ENCODE measurements around the gene SLC13A4.
A peak's percentile ranks its signal among the peaks of the same experiment; 100 is the strongest.
"Not testable (repeated sequence)": the region's sequence is repeated elsewhere in the genome, so short reads cannot be mapped to it uniquely, and the experiment has no call there.

The SLC13A4 gene, protein sequence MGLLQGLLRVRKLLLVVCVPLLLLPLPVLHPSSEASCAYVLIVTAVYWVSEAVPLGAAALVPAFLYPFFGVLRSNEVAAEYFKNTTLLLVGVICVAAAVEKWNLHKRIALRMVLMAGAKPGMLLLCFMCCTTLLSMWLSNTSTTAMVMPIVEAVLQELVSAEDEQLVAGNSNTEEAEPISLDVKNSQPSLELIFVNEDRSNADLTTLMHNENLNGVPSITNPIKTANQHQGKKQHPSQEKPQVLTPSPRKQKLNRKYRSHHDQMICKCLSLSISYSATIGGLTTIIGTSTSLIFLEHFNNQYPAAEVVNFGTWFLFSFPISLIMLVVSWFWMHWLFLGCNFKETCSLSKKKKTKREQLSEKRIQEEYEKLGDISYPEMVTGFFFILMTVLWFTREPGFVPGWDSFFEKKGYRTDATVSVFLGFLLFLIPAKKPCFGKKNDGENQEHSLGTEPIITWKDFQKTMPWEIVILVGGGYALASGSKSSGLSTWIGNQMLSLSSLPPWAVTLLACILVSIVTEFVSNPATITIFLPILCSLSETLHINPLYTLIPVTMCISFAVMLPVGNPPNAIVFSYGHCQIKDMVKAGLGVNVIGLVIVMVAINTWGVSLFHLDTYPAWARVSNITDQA

DNA sequence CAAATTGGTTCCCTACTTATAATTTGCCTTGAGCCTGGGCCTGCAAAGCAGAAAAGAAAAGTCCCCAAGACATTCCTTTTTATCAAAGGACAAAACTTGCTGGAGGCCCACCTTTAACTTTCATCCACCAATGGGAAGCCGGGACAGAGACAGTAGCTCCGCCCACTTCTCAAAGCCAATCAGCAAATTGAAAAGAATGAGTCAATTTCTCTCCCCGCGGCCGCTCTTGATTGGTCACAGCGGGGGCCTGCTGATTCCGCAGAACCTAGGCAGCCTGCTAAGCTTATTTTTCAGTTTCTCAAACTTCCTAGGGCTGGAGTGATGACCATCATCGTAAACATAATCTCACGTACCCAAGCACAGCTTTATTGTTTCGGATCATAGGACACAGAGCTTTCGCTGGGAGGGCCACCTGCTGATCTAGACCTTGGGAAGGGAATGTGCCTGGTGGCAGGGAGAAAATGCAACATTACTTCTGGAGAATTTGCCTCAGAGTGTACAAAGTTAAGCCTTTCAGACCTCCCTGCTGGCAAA lies at the start of gene SLC13A4:
SLC13A4 (minus strand) TSS at position 51 of the 534 bp plus-strand sequence. CDS start 690 bp downstream, outside the sequence.
- DNase-seq: no peak

DNA sequence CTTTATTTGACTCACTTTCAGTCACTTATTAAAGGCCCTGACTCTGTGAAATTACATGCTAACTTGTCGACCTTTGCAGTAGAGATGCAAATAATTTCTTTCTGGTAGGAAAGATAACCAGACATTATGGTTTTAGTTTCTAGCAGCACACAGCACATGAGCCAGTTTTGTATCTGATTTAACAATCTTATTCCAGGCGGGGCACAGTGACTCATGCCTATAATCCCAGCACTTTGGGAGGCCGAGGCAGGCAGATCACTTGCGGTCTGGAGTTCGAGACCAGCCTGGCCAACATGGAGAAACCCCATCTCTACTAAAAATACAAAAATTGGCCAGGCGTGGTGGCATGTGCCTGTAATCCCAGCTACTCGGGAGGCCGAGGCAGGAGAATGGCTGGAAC lies 47.9 kb upstream of the SLC13A4 start:
- not testable (repeated sequence) for DNase-seq

DNA sequence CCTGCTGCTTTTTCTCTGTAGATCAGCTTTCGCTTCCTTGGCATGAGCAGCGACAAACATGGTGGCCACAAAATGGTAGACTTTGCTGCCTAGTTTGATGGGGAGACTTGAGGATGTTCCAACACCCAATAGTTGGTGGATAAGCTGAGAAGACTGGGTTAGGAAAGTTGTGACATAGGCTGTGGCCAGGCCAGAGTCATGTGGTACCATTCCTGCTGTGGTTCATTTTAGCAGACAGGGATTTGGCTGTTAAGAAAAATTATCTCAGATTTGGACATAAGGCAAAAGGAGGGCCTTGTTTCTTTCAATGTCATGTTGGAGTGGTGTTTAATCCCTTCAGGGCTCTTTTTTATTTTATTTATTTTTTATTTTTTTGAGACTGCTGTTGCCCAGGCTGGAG lies 47.2 kb upstream of the SLC13A4 start:
- DNase-seq: no peak

DNA sequence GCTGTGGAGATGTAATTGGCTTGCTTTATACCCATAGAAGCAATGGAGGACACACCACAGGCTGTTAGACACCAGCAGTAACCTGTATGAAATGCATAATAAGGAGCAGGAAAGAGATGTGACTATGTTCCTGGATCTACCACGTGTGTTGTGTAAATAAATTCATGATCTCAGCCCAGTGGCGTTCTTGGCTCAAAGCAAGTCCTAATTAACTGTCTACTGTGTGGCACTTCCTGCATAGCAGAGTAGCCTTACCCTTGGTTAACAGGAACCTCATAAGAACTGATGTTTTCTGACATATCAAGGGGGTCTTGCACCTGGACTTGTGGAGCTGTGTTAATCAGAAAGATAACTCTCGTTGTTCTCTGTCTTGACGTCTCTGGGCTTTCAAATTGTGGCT lies 46.3 kb upstream of the SLC13A4 start:
- DNase-seq: peak; percentile 96

DNA sequence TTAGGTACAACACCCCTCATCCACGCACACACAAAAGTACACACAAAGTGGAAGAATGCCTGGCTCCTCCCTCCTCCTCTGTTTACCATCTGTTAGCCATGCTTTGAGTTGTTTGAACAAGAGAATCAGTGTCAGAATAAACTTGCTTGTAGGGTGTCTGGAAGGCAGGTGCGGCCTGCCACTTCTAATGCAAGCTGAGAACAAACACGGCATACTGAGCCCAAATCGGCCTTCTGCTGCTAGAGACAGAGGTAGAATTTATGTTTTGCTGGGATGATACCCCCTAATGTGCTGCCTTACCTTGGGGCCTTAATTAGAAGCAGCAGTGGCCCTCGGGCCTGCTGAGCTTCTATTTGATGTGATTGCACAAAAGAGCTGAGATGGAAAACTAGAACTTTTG lies 45.5 kb upstream of the SLC13A4 start:
- peak; percentile 94 for DNase-seq

DNA sequence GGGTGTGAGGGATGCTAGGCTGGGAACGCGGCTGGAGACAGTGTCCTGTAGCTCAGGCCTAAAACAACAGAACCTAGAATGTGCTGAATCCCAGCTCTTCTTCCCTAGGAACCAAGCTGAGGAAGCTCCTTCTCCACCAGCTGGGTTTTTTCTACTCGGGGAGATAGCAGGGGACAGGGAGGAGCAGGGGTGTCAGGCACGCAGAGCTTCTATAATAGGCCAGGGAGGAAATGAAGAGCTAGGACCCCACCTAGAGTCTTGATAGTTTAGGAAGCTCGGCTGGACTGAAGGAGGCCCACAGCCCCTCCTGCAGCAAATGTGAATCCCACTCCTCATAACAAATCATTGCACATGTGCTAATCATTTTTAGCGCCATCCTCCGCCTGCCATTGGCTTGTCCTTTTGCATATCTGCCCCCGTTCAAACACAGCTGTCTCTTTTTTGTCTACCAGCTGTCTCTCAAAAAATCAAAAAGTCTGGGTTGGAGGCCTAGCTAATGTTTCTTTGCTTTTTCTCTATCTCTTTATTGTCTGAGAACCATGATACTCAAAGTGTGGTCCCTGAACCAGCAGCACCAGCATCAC lies 44.7 kb upstream of the SLC13A4 start:
- no peak for DNase-seq

DNA sequence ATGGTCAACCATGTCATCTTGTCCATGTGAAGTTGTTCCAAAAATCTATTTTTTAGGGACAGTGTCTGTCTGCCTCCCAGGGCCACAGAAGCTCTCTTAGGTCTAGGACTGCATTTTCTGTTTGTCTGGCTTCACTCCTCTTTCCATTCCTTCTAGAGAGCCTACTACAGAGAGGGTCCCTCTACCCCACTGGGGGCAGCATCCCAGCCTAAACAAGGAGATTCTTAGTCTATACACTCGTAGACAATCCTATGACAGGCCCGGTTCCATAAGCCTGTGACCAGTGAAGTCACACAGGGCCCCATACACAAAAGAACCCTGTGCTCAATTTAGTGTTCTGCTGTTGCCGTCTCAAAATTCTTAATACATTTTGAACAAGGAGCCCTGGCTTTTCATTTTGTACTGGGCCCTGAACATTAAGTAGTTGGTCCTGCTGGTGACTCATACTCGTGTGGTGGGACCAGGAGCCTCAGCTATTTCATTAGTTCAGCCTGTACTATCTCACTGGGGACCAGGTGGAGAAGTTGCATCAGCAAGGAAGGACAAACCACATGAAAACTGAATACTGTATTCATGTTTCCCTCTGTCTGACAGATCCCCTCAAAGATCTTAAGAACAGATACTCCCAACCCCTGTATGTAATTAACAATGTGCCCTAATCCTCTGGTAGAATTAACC lies 44.1 kb upstream of the SLC13A4 start:
- DNase-seq: peak; percentile 52

DNA sequence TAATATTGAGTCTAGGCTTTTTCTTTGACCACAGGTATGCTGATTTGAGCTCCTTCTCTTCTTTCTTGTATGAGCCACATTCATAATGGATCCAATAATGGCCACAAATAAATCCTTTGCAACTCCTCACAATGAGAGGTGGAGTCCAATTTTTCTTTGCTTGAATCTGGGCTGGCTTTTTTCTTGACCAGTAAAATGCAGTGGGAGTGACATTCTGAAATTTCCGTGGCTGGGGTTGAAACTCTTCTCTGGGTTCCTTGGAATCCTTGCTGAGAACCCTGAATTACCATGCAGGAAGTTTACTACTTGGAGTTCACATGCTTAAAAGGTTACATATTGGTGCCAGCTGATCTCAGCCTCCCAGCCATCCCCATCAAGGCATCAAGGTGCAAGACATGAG lies 43.1 kb upstream of the SLC13A4 start:
- DNase-seq: no peak

DNA sequence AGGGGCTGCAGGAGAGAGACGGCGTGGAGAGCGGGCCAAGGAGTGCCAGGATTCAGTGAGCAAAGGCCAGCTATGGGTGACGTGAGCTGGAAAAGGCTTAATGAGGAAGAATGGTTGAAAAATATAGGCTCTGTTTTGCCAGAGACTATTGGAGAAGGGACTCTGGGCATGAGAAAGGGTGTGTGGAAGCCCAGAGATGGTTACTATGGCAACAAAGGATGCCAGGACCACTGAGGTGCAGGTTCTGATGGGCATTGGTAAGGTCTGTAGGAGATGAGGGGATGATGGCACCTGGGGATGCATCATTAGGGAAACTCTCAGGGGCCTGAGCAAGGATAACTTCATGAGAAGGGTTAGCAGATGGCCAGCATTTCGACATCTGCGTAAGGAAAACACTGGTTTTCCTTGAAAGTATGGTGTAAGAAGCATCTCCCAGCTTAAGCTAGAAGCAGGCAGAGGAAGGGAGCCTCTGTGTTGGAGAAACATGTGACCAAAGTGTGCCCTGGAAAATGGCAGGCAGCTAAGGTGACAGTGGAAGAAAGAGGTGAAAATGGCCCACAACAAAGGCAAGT lies 42.2 kb upstream of the SLC13A4 start:
- DNase-seq: no peak

DNA sequence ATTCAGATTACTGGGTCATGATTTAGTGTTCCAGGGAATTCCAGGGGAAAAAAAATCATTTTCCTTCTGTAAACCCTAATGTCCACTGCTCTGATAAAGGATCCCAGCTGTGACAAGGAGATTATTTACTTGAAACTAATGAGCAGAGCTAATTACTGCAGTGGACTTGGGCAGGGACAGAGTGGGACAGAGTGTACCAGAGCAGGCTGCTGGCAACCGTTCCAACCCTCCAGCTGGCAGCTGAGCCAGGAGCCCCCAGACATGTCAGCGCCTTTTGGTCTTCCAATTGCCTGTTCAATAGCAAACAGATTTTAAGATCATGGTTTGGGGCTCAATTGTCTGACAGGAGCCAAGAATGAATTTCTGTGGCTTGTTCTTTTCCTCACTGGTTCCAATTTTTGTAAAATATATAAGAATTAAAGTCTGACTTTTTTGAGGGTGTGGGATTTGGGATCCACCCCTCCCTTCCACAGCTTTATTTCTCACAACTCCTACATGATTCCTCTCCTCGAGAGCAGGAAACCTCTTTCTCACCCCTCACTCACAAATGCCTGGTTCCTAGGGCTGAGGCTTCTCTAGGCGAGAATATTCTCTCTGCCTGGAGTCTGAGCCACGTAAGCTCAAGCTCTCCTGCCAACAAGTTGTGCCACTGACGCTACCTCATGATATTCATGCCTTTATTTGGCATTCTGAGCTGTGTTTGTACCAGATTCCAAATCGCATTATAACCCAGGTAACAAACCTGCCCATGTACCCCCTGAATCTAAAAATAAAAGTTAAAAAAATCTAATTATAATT lies 41.2 kb upstream of the SLC13A4 start:
- DNase-seq: no peak

DNA sequence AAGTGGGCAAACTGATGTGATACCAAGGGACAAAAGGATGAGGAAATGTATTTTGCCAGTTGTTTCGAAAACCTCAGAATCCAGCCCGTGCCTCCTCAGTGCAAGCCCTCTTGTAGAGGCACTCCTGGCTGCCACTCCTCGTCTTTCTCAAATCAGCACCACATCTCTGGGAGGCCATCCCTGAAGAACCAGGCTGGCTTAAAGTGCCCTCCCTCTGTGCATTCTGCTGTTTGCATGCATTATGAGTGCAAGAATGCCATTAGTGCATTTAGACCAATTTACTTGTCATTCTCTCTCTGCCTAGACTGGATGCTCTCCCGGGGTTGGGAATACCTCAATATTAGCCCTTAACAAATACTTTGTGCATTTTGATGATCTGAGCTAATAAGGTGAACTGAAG lies 40.5 kb upstream of the SLC13A4 start:
- no peak for DNase-seq

DNA sequence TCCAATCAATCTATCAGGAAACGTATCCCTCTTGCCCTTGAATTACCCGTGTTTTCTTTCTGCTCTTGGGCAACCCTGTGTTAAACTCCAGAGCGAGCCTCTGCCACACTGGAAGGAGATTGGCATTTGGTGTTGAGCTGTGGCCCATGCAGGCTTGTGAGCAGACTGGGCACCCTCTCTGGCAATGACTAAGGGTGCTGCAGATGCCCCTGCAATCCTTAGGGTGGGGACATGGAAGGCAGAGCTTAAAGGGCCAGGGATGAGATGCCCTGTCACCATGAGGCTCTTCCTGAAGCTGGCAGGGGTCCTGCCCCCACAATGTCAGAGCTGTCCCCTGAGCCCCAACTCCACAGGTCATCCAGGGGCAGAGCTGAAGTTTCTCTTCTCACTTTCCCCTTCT lies 40.1 kb upstream of the SLC13A4 start:
- DNase-seq: no peak

DNA sequence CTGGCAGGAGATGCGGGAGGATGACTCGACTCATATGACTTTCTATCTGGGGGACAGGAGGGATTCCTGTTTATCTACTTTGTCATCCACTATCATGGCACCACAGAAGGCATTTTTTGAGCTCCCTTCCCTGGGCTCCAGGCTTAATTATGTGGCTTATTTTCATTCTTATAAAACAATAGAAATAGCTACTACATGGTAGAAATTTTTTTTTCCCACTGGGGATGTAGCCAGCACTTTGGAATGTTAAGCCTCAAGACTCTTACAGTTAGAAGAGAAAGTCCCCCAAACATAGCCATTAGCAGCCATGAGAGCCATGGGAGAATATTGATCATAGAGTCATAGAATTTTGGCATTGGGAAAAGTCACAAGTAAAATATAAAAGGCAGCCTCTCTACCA lies 35.3 kb upstream of the SLC13A4 start:
- DNase-seq: no peak

DNA sequence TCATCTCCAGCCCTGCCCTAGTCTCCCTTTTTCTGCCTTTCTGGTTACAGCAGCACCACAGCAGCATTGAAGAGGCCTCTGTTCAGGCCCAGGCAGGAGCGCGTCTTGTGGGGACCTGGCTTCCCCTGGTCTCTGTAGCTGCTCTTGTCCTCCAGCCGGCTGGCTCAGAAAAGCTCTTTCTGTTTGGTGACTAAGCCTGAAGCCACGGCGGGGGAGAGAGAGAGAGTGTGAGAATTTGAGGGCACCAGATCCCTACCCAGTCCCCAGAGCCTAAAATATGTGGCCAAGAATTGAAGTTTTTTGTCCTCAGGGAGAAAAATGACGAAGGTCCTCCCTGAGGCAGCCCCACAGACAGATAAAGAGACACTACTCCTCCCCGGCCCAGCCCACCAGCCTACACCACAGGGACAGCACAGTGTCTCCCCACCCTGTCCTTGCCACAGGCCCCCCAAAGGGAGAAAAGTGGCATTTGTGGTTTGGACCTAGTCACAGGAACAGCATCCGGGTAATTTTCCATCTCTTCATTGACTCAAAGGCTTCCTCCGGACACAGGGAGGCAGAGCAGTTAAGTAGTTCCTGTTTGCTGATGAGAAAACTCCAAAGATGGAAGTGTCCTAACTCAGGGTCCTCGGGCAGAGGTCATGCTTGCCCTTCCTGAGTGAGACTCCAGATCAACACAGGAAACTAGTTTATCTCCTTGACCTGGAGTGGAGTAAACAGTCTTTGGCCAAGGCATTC lies 33.9 kb upstream of the SLC13A4 start:
- no peak for DNase-seq

DNA sequence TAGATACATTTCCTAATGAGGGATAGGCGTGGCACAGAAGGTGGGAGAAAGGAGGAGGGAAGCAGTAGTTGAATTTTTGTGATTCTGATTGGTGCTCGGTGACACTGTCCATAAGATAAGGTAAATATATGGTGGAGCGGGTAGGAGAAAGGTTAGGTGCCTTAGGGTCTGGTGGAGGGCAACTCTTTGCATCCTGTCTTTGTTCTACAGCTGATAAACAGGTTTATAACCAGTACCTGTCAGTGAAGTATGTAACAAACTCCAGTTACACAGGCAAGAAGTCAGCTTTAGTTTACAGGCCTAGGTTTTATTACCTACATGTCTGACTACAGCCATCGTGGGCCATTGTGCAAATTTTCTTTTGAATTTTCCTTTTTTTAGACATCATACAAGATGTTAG lies 31.5 kb upstream of the SLC13A4 start:
- DNase-seq: no peak

DNA sequence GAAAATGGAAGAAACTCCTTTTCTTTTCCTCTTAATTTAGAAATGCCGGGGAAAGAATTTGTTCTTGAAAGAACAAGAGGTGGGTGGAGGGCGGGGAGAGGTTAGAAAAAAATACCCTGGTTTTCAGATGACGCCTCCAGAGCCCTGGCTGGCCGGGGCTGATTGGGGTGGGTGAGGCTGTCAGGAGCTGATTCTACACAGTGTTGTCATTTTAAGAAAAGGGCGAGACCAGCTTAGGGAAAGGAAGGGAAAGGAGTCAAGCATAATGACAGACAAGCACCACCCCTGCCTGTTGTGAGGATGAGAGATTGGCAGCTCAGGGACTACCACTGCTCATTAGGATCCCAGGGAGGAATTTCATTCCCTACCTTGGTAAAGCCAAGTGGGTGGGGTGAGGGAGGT lies 30.5 kb upstream of the SLC13A4 start:
- DNase-seq: no peak

DNA sequence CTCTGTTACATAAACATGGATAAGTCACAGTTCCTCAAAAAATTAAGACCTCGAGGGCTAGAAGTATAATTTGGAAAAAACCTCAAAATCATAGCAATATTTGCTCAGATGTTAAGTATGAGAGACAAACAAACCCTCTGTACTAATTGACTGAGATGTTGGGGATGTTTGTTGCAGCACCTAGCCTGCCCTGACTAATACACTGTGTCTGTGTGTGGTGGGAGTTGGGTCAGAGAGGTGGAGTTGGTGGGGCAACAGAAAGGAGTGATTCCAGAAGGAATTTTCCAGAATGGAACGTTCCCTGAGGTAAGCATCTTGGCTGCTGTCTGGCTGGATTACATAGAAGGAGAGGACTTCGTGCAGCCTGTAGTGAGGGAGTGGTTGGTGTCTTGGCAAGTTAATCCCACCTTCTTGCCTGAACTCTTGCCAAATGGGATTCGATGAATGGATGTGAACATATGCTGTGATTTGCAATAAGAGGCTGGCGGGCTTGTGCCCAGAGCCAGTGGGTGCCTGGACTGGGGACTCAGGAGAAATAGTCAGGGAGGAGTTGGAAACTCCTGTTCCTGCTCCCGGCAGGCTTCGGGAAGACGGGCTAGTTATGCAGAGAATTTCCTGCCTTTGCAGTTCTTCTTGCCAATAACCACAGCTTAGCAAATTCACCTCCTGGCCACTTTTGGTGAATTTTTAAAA lies 29.9 kb upstream of the SLC13A4 start:
- DNase-seq: no peak

DNA sequence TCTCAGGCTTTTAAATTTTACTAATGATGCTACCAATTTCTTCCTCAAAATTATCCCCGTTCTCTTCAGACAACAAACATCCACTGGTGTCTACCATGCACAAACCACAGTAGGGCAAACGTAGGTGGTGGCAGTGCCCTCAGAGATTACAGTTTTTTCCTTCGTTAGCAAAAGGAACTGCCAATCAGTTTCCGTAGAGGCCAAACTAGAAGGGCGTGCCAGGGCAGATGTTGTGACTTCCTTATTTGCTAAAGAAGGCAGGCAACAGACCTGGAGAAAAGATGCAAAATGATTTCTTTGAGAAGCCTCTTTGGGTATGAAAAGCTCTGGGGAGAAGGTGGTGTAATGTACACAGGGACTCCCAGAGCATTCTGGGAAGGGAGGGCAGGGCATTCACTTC lies 28.2 kb upstream of the SLC13A4 start:
- DNase-seq: no peak

DNA sequence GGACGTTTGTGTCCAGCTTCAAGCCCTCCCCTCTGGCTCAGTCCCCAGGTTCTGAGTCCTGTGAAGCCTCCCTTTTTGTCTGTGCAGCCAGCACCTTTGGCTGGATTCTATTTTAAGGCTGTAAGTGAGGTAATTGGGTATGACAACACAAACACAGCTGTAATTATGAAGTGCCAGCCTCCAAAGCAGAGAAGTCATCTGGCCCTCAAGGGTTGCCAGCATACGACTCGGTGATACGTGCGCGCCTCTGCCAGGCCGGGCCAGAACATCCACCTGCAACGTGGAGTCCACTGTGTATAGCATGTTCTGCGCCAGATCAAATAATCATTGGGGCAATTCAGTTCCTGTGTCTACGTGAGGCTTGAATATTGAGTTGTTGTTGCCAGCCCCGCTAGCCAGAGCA lies 27.4 kb upstream of the SLC13A4 start:
- peak; percentile 86 for DNase-seq

DNA sequence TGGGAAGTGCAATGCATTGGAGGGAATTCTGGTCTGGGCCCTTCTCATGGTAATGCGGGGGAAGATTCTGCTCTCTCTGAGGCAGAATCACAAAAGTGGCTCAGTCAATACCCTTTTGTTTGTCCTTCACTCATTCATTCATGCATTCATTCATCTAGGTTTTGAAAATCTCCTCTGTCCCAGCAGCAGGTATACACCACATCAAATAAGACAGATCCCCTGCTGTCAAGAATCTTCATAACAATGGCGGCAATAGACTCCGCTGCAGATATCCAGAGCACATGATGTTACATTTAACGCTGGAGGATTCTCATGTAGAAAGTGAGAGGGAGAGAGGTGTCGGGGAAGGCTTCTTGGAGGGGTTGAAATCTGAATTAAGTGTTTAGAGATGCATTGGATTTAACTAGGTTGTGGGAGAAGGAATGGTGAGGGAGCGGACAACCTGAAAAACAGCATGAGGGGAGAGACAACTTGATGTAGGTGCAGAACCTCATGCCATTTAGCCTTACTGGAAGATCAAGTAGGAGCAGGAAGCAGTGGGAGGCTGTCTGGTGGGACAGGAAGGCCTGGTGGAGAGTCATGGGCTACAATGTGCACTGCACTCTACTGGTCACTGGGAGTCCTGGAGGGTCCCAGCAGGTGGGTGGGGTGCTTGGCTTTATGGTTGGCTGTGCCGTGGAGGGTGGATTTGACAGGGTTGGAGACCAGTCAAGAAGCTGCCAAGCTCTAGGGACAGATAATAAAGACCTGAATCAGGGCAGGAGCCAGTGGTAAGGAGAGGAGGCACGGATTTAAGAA lies 25.8 kb upstream of the SLC13A4 start:
- DNase-seq: no peak

All from DMS53 (cell line).